Measurements from ENCODE around the gene DEUP1.

GRCh38 chr11:93396316-93396715 is 65.8 kb downstream of the DEUP1 start:
- TF ChIP-seq CTCF (IDR thresholded peaks at IDR 0.05) (no peak), POLR2A (IDR thresholded peaks at IDR 0.05) (no peak)
